Neural cell (in vitro differentiated cells): ENCODE data around the gene DSTN. TPM values are rescaled to one million over a fixed set of nuclear protein-coding genes. Genes with fewer than 3 reads are reported as not detected.

Experiments
- H2AFZ ChIP-seq: fragments of 200-600, 300-800 bp; sonication (generic), shearing (Covaris generic); 2 replicates; pipeline ENCODE4 v1.6.0; 2014; ENCODE audit warnings: low read depth, mild to moderate bottlenecking, antibody characterized with exemption, low read length, moderate library complexity
- H3F3A ChIP-seq: fragments of 200-600 bp; shearing (Covaris generic); 2 replicates; pipeline ENCODE4 v1.6.1; 2016; ENCODE audit warnings: mild to moderate bottlenecking, moderate library complexity, mixed read lengths, antibody characterized with exemption, low read length; ENCODE audit not compliant: insufficient read depth, poor library complexity, severe bottlenecking
- H3K27ac ChIP-seq: fragments of 200-600, 300-800 bp; sonication (generic), shearing (Covaris generic); 2 replicates; pipeline ENCODE4 v1.5.1; 2014; ENCODE audit warnings: mild to moderate bottlenecking, low read length, moderate library complexity
- H3K27me3 ChIP-seq: fragments of 300-800, 200-600 bp; sonication (generic), shearing (Covaris generic); 2 replicates; pipeline ENCODE4 v1.6.0; 2014; ENCODE audit warnings: mild to moderate bottlenecking, low read depth, low read length, moderate library complexity; ENCODE audit not compliant: insufficient read depth
- H3K36me3 ChIP-seq: fragments of 300-800, 200-600 bp; sonication (generic), shearing (Covaris generic); 2 replicates; pipeline ENCODE4 v1.5.1; 2014; ENCODE audit warnings: mild to moderate bottlenecking, antibody characterized with exemption, low read length, moderate library complexity; ENCODE audit not compliant: insufficient read depth
- H3K4me2 ChIP-seq: fragments of 300-800, 200-600 bp; sonication (generic), shearing (Covaris generic); 2 replicates; pipeline ENCODE4 v1.6.0; 2014; ENCODE audit warnings: mild to moderate bottlenecking, low read length
- H3K4me3 ChIP-seq: fragments of 300-800, 200-600 bp; sonication (generic), shearing (Covaris generic); 2 replicates; pipeline ENCODE4 v1.5.1; 2014; ENCODE audit warnings: mild to moderate bottlenecking, low read length, moderate library complexity
- H3K79me2 ChIP-seq: fragments of 200-600 bp; shearing (Covaris generic); replicated peaks from 2 replicates; pipeline ENCODE4 v1.6.0; 2014; ENCODE audit warnings: mild to moderate bottlenecking, low read length, moderate library complexity; ENCODE audit not compliant: insufficient read depth
- H3K9ac ChIP-seq: fragments of 300-800, 200-600 bp; sonication (generic), shearing (Covaris generic); 2 replicates; pipeline ENCODE4 v1.6.1; 2016; ENCODE audit warnings: mild to moderate bottlenecking, low read length, mixed read lengths
- H3K9me2 ChIP-seq: fragments of 200-600 bp; shearing (Covaris generic); 2 replicates; pipeline ENCODE4 v1.6.1; 2016; ENCODE audit warnings: mild to moderate bottlenecking, low read length, mixed read lengths; ENCODE audit not compliant: insufficient read depth
- H3K9me3 ChIP-seq: fragments of 200-600, 300-800 bp; sonication (generic), shearing (Covaris generic); 2 replicates; pipeline ENCODE4 v1.6.1; 2016; ENCODE audit warnings: mild to moderate bottlenecking, mixed run types, low read length, moderate library complexity, mixed read lengths
- H4K20me1 ChIP-seq: fragments of 200-600 bp; shearing (Covaris generic); 2 replicates; pipeline ENCODE4 v1.6.1; 2016; ENCODE audit warnings: mild to moderate bottlenecking, mixed run types; ENCODE audit not compliant: insufficient read depth
- CTCF ChIP-seq: fragments of 450-650 bp; IDR thresholded peaks from 2 replicates; pipeline ENCODE4 v1.5.1; 2014; ENCODE audit warnings: antibody characterized with exemption, mild to moderate bottlenecking, moderate library complexity; ENCODE audit not compliant: poor library complexity, severe bottlenecking
- EP300 ChIP-seq: fragments of 450-650 bp; conservative IDR thresholded peaks from 2 replicates; pipeline ENCODE4 v1.6.1; 2014; ENCODE audit warnings: antibody characterized with exemption, mild to moderate bottlenecking, moderate library complexity; ENCODE audit not compliant: poor library complexity, severe bottlenecking
- EZH2 ChIP-seq: fragments of 200-600, 300-800 bp; shearing (Covaris generic), sonication (generic); IDR thresholded peaks from 2 replicates; pipeline ENCODE4 v1.6.1; 2014; ENCODE audit warnings: antibody characterized with exemption, low read length, borderline replicate concordance, mild to moderate bottlenecking; ENCODE audit not compliant: insufficient read depth, poor library complexity, severe bottlenecking
- MXI1 ChIP-seq: fragments of 450-650 bp; conservative IDR thresholded peaks from 2 replicates; pipeline ENCODE4 v1.6.1; 2014; ENCODE audit warnings: antibody characterized with exemption, mild to moderate bottlenecking; ENCODE audit not compliant: poor library complexity, severe bottlenecking
- POLR2AphosphoS5 ChIP-seq: IDR thresholded peaks from 2 replicates; pipeline ENCODE4 v1.6.1; 2012
- RAD21 ChIP-seq: fragments of 450-650 bp; conservative IDR thresholded peaks from 2 replicates; pipeline ENCODE4 v1.6.1; 2014; ENCODE audit warnings: antibody characterized with exemption, mild to moderate bottlenecking, moderate library complexity
- REST ChIP-seq: IDR thresholded peaks from 2 replicates; pipeline ENCODE4 v1.6.1; 2012; ENCODE audit warnings: borderline replicate concordance
- SMC3 ChIP-seq: fragments of 450-650 bp; conservative IDR thresholded peaks from 2 replicates; pipeline ENCODE4 v1.6.1; 2014; ENCODE audit warnings: antibody characterized with exemption, mild to moderate bottlenecking, moderate library complexity; ENCODE audit not compliant: poor library complexity
- TAF1 ChIP-seq: IDR thresholded peaks from 2 replicates; pipeline ENCODE4 v1.6.1; 2012; ENCODE audit warnings: low read depth
- polyA plus RNA-seq: library from polyadenylated mRNA; depleted of rRNA; stranded (reverse); fragments of >200 nt; gene quantifications from 2 replicates; pipeline ENCODE4 v1.2.3, GENCODE V29; 2014

Gene DSTN
- polyA plus RNA-seq, 1 donor from 2014 or later: 276 TPM

- Histone ChIP-seq H3F3A (no peaks in the 10 kb centered on the region), H3K36me3 (no peaks in the 10 kb centered on the region), H3K9me2 (no peaks in the 10 kb centered on the region), H4K20me1 (no peaks in the 10 kb centered on the region), H3K27me3 (no peaks in the 10 kb centered on the region), H3K79me2 (no peaks in the 10 kb centered on the region), H3K9ac (no peak overlapping the region), H2AFZ (no peak overlapping the region), H3K4me2 (no peak overlapping the region), H3K27ac (no peak overlapping the region), H3K4me3 (no peak overlapping the region), H3K9me3 (no peaks in the 10 kb centered on the region)
- TF ChIP-seq EZH2: no peak
- TF ChIP-seq TAF1: no peak
- TF ChIP-seq POLR2AphosphoS5: no peak
- TF ChIP-seq MXI1: no peak
Measured at GRCh38 chr20:17622086-17622850, 52.4 kb downstream of the DSTN start.

GRCh38 chr20:17622851-17623508 lies 53.1 kb downstream of the DSTN start:
- Histone ChIP-seq H3K4me2 (no peak overlapping the region), H2AFZ (no peak overlapping the region), H3K9ac (no peak overlapping the region), H3K9me2 (no peaks in the 10 kb centered on the region), H4K20me1 (no peaks in the 10 kb centered on the region), H3K27ac (no peak overlapping the region), H3K4me3 (no peak overlapping the region), H3K27me3 (no peaks in the 10 kb centered on the region), H3F3A (no peaks in the 10 kb centered on the region), H3K9me3 (no peaks in the 10 kb centered on the region), H3K36me3 (no peaks in the 10 kb centered on the region), H3K79me2 (no peaks in the 10 kb centered on the region)
- TF ChIP-seq CTCF (no peak), MXI1 (no peak), RAD21 (no peak), EZH2 (no peak), REST (no peak), SMC3 (no peak), POLR2AphosphoS5 (no peak), TAF1 (no peak), EP300 (no peak)
